ENCODE measurements around the gene ZBTB39. TPM values are rescaled to one million over a fixed set of nuclear protein-coding genes. Genes with fewer than 3 reads are reported as not detected.
"Not testable (repeated sequence)": the region's sequence is repeated elsewhere in the genome, so short reads cannot be mapped to it uniquely, and the experiment has no call there.

Gene ZBTB39
- total RNA-seq, 2 donors from 2014 or later, result 5.1 to 6.1 TPM

DNA sequence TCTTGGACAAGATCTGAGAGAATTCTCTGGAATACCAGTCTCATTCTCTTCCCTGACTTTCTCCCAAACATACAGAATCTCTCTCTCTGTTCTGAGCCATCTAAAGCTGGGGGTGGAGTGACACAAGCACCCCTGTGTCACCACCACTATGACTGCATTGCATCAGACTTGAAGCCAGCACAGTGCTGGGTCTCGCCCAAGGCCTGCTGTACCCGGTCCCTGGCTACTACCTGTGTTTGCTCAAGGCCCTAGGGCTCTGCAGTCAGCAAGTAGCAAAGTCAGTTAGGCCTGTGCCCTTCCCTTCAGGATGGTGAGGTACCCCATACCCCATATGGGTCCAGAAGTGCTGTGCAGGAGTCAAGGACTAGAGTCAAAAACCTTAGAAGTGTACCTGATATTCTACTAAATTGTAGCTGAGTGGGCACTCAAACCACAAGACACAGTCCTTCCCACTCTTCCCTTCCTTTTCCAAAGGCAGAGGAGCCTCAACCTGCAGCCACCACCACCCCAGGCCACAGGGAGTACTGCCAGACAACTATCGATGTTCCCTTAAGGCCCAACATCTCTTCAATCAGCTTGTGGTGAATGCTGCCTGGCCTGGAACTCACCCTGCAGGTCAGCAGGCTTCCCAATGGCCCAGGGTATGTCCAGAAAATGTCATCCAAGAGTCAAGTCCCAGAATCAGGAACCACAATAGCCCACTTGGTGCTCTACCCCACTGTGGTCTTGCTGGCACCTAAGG, 27.8 kb downstream of the ZBTB39 start:
- no peak for ATAC-seq
- no peak overlapping the region for H3K27ac Mint-ChIP-seq
- H3K9me3 Mint-ChIP-seq, result no peaks in the 10 kb centered on the region

GRCh38 chr12:56977361-56977760, 29.0 kb downstream of the ZBTB39 start:
- DNase-seq (ENCODE audit: low spot score in 2 of 2); H3K9me3 Mint-ChIP-seq; ATAC-seq; H3K36me3 Mint-ChIP-seq; H3K27ac Mint-ChIP-seq: not testable (repeated sequence)

More for the DNA sequence above, 27.8 kb downstream of the ZBTB39 start:
- no peak for DNase-seq (ENCODE audit: low spot score in 2 of 2)
- no peaks in the 10 kb centered on the region for H3K36me3 Mint-ChIP-seq

- DNase-seq (ENCODE audit: low spot score in 2 of 2); ATAC-seq; H3K36me3 Mint-ChIP-seq; H3K9me3 Mint-ChIP-seq; H3K27ac Mint-ChIP-seq: not testable (repeated sequence)
Observed at GRCh38 chr12:56974224-56974623, 32.1 kb downstream of the ZBTB39 start.

DNA sequence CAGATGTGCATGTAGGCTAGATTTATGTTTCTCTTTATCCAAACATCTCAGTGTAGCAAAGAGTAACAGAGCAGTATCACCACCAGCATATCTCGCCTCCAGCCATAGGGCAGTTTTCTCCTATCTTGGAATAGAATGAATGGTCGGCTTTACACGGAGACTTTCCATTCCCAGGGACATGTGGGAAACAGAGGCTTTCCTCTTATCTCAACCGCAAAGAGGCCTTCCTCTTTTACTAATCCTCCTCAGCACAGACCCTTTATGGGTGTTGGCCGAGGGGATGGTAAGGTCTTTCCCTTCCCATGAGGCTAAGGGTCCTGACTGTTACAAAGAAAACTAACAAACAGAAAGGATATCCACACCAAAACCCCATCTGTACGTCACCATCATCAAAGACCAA, 37.4 kb downstream of the ZBTB39 start:
- ATAC-seq; H3K9me3 Mint-ChIP-seq; H3K36me3 Mint-ChIP-seq; DNase-seq (ENCODE audit: low spot score in 2 of 2); H3K27ac Mint-ChIP-seq: not testable (repeated sequence)

DNA sequence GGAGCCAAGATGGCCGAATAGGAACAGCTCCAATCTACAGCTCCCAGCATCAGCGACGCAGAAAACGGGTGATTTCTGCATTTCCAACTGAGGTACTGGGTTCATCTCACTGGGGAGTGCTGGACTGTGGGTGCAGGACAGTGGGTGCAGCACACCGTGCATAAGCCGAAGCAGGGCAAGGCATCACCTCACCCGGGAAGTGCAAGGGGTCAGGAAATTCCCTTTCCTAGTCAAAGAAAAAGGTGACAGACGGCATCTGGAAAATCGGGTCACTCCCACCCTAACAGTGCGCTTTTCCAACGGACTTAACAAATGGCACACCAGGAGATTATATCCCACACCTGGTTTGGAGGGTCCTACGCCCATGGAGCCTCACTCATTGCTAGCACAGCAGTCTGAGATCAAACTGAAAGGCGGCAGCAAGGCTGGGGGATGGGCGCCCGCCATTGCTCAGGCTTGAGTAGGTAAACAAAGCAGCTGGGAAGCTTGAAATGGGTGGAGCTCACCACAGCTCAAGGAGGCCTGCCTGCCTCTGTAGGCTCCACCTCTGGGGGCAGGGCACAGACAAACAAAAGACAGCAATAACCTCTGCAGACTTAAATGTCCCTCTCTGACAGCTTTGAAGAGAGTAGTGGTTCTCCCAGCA, 40.2 kb downstream of the ZBTB39 start:
- ATAC-seq; H3K9me3 Mint-ChIP-seq; H3K36me3 Mint-ChIP-seq; DNase-seq (ENCODE audit: low spot score in 2 of 2); H3K27ac Mint-ChIP-seq: not testable (repeated sequence)

DNA sequence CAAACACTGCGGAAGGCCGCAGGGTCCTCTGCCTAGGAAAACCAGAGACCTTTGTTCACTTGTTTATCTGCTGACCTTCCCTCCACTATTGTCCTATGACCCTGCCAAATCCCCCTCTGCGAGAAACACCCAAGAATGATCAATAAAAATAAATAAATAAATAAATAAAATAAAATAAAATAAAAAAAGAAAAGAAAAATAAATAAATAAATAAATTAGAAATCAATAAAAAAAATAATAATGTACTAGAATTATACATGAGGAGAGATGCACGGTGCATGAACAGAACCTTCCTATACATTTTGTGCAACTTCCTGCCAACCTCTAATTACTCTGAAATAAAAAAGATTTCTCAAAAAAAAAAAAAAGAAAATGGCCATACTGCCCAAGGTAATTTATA, 41.2 kb downstream of the ZBTB39 start:
- not testable (repeated sequence) for ATAC-seq; H3K27ac Mint-ChIP-seq; H3K36me3 Mint-ChIP-seq; DNase-seq (ENCODE audit: low spot score in 2 of 2); H3K9me3 Mint-ChIP-seq

DNA sequence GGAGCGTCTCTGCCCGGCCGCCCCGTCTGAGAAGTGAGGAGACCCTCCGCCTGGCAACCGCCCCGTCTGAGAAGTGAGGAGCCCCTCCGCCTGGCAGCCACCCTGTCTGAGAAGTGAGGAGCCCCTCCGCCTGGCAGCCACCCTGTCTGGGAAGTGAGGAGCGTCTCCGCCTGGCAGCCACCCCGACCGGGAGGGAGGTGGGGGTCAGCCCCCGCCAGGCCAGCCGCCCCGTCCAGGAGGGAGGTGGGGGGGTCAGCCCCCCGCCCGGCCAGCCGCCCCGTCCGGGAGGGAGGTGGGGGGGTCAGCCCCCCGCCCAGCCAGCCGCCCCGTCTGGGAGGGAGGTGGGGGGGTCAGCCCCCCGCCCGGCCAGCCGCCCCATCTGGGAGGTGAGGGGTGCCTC, 42.8 kb downstream of the ZBTB39 start:
- not testable (repeated sequence) for H3K27ac Mint-ChIP-seq; H3K9me3 Mint-ChIP-seq; ATAC-seq; DNase-seq (ENCODE audit: low spot score in 2 of 2)
- H3K36me3 Mint-ChIP-seq, result peaks cover 0 to 10% of the 10 kb centered on the region in 2 donors

GRCh38 chr12:56962247-56962646, 44.1 kb downstream of the ZBTB39 start:
- not testable (repeated sequence) for ATAC-seq; DNase-seq (ENCODE audit: low spot score in 2 of 2); H3K9me3 Mint-ChIP-seq; H3K27ac Mint-ChIP-seq
- peaks cover 0 to 17% of the 10 kb centered on the region in 2 donors for H3K36me3 Mint-ChIP-seq

- Mint-ChIP-seq H3K9me3 (peaks cover 3 to 9% of the 10 kb centered on the region in 2 donors), H3K36me3 (peaks cover 0 to 17% of the 10 kb centered on the region in 2 donors), H3K27ac (no peak overlapping the region)
- DNase-seq (ENCODE audit: low spot score in 2 of 2) (no peak), ATAC-seq (no peak)
Observed at GRCh38 chr12:56958422-56958821, 47.9 kb downstream of the ZBTB39 start.

GRCh38 chr12:56957229-56958052, 48.9 kb downstream of the ZBTB39 start, which contains the start of gene RDH16:
TSS of gene RDH16 (minus strand) at chr12:56957608. CDS start at chr12:56957462, 146 bp downstream.
- H3K36me3 Mint-ChIP-seq, result peaks cover 0 to 17% of the 10 kb centered on the region in 2 donors
- no peak for DNase-seq (ENCODE audit: low spot score in 2 of 2)
- peaks cover 3 to 9% of the 10 kb centered on the region in 2 donors for H3K9me3 Mint-ChIP-seq
- ATAC-seq, result no peak
- no peak within 1 kb of the TSS for H3K27ac Mint-ChIP-seq

- Mint-ChIP-seq H3K36me3 (peaks cover 0 to 17% of the 10 kb centered on the region in 2 donors), H3K27ac (peak overlapping the region in 1 of 2 donors; percentile 66), H3K9me3 (peaks cover 3 to 9% of the 10 kb centered on the region in 2 donors)
- ATAC-seq, result no peak
- no peak for DNase-seq (ENCODE audit: low spot score in 2 of 2)
Observed at GRCh38 chr12:56955631-56956256, 50.6 kb downstream of the ZBTB39 start.

GRCh38 chr12:56954958-56955355, 51.4 kb downstream of the ZBTB39 start:
- H3K36me3 Mint-ChIP-seq, result peaks cover 0 to 17% of the 10 kb centered on the region in 2 donors
- DNase-seq (ENCODE audit: low spot score in 2 of 2), result no peak
- peaks cover 3 to 9% of the 10 kb centered on the region in 2 donors for H3K9me3 Mint-ChIP-seq
- ATAC-seq, result no peak
- no peak overlapping the region for H3K27ac Mint-ChIP-seq

- H3K36me3 Mint-ChIP-seq, result peaks cover 0 to 13% of the 10 kb centered on the region in 2 donors
- no peak overlapping the region for H3K27ac Mint-ChIP-seq
- H3K9me3 Mint-ChIP-seq, result peaks cover under 1 to 6% of the 10 kb centered on the region in 2 donors
- no peak for DNase-seq (ENCODE audit: low spot score in 2 of 2)
- ATAC-seq, result no peak
Observed at GRCh38 chr12:56954057-56954957, 52.0 kb downstream of the ZBTB39 start.

DNA sequence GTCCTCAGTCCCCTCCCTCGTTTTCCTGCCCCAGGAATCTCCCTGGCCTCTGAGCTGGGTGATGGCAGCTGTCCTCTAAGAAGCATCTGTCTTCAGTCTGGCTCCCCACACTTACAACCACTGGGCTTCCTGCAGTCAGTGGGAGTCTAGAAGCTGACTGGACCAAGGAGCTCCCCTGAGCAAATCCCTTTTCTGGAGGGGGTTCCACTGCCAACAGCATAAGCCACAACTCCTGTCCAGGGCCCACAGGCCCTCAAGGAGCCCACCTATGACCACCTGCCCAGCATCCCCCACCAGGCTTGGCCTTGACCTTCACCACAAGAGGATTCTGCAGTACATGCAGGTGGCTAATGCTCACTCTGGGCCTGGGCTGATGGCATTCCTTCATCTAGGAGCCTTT, 53.0 kb downstream of the ZBTB39 start:
- ATAC-seq (no peak), DNase-seq (ENCODE audit: low spot score in 2 of 2) (no peak)
- H3K9me3 Mint-ChIP-seq, result peaks cover 0 to 5% of the 10 kb centered on the region in 2 donors
- H3K27ac Mint-ChIP-seq, result no peak overlapping the region
- peaks cover 0 to 6% of the 10 kb centered on the region in 2 donors for H3K36me3 Mint-ChIP-seq

DNA sequence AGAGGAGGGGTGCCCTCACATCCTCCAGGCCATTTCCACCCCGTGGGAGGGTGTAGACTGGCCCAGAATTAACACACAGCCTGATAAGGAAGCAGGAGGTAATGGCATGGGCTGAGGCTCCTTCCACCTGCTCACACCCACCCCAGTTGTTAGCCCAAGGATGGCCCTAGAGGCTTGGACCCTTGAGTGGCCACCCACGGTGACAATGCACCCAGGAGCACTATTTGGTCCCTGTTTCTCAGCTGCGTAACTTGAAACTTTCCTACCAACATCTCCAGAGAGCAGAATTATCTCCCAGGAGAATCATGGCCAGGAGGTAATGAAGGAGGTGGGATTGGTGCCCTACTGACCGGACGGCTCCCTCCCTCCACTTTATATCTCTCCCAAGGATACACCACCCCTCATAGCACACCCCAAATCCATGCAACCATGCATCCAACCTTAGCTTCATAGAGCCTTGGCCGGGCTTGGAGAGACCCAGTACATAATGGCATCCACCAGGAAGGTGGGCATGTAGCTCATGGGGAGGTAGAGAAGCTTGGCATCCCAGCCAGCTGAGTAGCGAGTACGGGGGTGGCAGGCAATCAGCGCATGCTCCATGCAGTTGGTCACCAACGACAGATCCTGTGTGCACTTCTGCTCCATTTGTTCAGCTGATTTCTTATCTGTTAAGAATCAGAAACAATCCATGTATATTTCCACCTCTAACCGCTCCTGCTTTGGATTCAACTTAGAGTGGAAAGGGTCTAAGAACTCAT, 54.6 kb downstream of the ZBTB39 start:
- ATAC-seq, result no peak

More for the DNA sequence above, 54.6 kb downstream of the ZBTB39 start:
- DNase-seq (ENCODE audit: low spot score in 2 of 2), result no peak
- no peaks in the 10 kb centered on the region for H3K36me3 Mint-ChIP-seq
- H3K9me3 Mint-ChIP-seq, result peaks cover 0 to 5% of the 10 kb centered on the region in 2 donors
- no peak overlapping the region for H3K27ac Mint-ChIP-seq
